ENCODE results near the gene CTSH. TPM values are rescaled to one million over a fixed set of nuclear protein-coding genes. Genes with fewer than 3 reads are reported as not detected.

Gene CTSH
- 136 and 146 TPM in 2 replicates for total RNA-seq (2014; rRNA removed)
- Bru-seq, nascent RNA: percentile 49 among the genes with signal in this experiment
- BruChase-seq, experiment 1, labeled RNA remaining after a 6-hour chase: percentile 43 among the genes with signal in this experiment
- BruChase-seq, experiment 2, labeled RNA remaining after a 2-hour chase: percentile 46 among the genes with signal in this experiment
- long read RNA-seq, transcript CTSH-201 (12 exons, 2,190 nt): major isoform, 46 of 65 reads
- long read RNA-seq, partial matches to known transcripts: 6 of 65 reads
- long read RNA-seq, other reads (novel, unspliced or antisense): 12 of 65 reads

- ATAC-seq (peak; percentile 78), DNase-seq (peak; percentile 74)
- no peaks in the 10 kb centered on the region for H3K9me3 ChIP-seq (ENCODE audit: low read length)
- H3F3A ChIP-seq (ENCODE audit: low read length, unreplicated experiment): no peaks in the 10 kb centered on the region
- H3K9ac ChIP-seq (ENCODE audit: low read length): peak within 1 kb of the TSS; percentile 46
- H3K9me2 ChIP-seq (replicated peaks; ENCODE audit: low read length): no peaks in the 10 kb centered on the region
- peaks cover 23% of the 10 kb centered on the region for H3K4me1 ChIP-seq (ENCODE audit: insufficient read depth, low read length)
- peak within 1 kb of the TSS; percentile 84 for H3K4me2 ChIP-seq (ENCODE audit: low read length)
- intact Hi-C loops (cut with micrococcal nuclease): loop anchor here (2.0 kb wide), 1 partner anchor 14 kb away; no protein-coding TSS in a partner anchor
- no peaks in the 10 kb centered on the region for H3K27me3 ChIP-seq (ENCODE audit: low read length)
- H3K36me3 ChIP-seq (ENCODE audit: low read depth, low read length): no peaks in the 10 kb centered on the region
- no peaks in the 10 kb centered on the region for H4K20me1 ChIP-seq (ENCODE audit: low read length)
- peaks cover 15% of the 10 kb centered on the region for H3K79me2 ChIP-seq (ENCODE audit: low read length)
- H3K27ac ChIP-seq (ENCODE audit: low read length): no peak within 1 kb of the TSS
- BruUV-seq (replicated peaks): no TSS peak
- peak within 1 kb of the TSS; percentile 73 for H2AFZ ChIP-seq (ENCODE audit: low read length)
- TF ChIP-seq EZH2phosphoT487 (IDR thresholded peaks at IDR 0.05; ENCODE audit: borderline replicate concordance, low read length): no peak
- no peak for TF ChIP-seq CTCF (conservative IDR thresholded peaks at IDR 0.05; ENCODE audit: low read depth, low read length)
- no peak for TF ChIP-seq EZH2 (IDR thresholded peaks at IDR 0.05; ENCODE audit: low read length, unreplicated experiment)
- CTCF ChIA-PET: no interaction called here
- POLR2A ChIA-PET (ENCODE audit: unreplicated experiment): no interaction called here
- peak within 1 kb of the TSS; percentile 65 for H3K4me3 ChIP-seq (ENCODE audit: low read length)
Observed at GRCh38 chr15:78944669-78945407, at the start of gene CTSH. Gene CTSH, minus strand, starts transcription at chr15:78945046. Its CDS starts 65 bp downstream, at chr15:78944981.

GRCh38 chr15:78993931-78994530 is 49.2 kb upstream of the CTSH start:
- no peak overlapping the region for H2AFZ ChIP-seq (ENCODE audit: low read length)
- no peak overlapping the region for H3K4me2 ChIP-seq (ENCODE audit: low read length)
- DNase-seq (no peak), ATAC-seq (no peak)
- H3K27me3 ChIP-seq (ENCODE audit: low read length): no peaks in the 10 kb centered on the region
- ChIA-PET POLR2A (ENCODE audit: unreplicated experiment) (no interaction called here), CTCF (no interaction called here)
- no peaks in the 10 kb centered on the region for H3K9me2 ChIP-seq (replicated peaks; ENCODE audit: low read length)
- H3K9ac ChIP-seq (ENCODE audit: low read length): no peak overlapping the region
- intact Hi-C loops (cut with micrococcal nuclease): no loop called here
- no peaks in the 10 kb centered on the region for H3K79me2 ChIP-seq (ENCODE audit: low read length)
- H3K36me3 ChIP-seq (ENCODE audit: low read depth, low read length): no peaks in the 10 kb centered on the region
- no TSS peak for BruUV-seq (replicated peaks)
- H3F3A ChIP-seq (ENCODE audit: low read length, unreplicated experiment): no peaks in the 10 kb centered on the region
- H4K20me1 ChIP-seq (ENCODE audit: low read length): no peaks in the 10 kb centered on the region
- no peak overlapping the region for H3K4me3 ChIP-seq (ENCODE audit: low read length)
- TF ChIP-seq EZH2phosphoT487 (IDR thresholded peaks at IDR 0.05; ENCODE audit: borderline replicate concordance, low read length) (no peak), EZH2 (IDR thresholded peaks at IDR 0.05; ENCODE audit: low read length, unreplicated experiment) (no peak), CTCF (conservative IDR thresholded peaks at IDR 0.05; ENCODE audit: low read depth, low read length) (no peak)
- no peak overlapping the region for H3K27ac ChIP-seq (ENCODE audit: low read length)
- H3K4me1 ChIP-seq (ENCODE audit: insufficient read depth, low read length): peaks cover 6% of the 10 kb centered on the region
- no peaks in the 10 kb centered on the region for H3K9me3 ChIP-seq (ENCODE audit: low read length)
